OCI-LY3 (cell line): ENCODE measurements around the gene SLAMF7.
A peak's percentile ranks its signal among the peaks of the same experiment; 100 is the strongest.

ENCODE experiments used
- EZH2phosphoT487 ChIP-seq: fragments of 200-600 bp; shearing (Covaris generic); IDR thresholded peaks from 2 replicates; pipeline ENCODE4 v1.6.1; 2018; ENCODE audit warnings: antibody characterized with exemption, mixed run types, low read depth
- TF ChIP-seq, protein P1 (sequence below): fragments of 200-600, 300-600 bp; sonication (generic); IDR thresholded peaks from 2 replicates; pipeline ENCODE4 v1.5.1; 2014; ENCODE audit warnings: antibody characterized with exemption, low read length, low read depth

DNA sequence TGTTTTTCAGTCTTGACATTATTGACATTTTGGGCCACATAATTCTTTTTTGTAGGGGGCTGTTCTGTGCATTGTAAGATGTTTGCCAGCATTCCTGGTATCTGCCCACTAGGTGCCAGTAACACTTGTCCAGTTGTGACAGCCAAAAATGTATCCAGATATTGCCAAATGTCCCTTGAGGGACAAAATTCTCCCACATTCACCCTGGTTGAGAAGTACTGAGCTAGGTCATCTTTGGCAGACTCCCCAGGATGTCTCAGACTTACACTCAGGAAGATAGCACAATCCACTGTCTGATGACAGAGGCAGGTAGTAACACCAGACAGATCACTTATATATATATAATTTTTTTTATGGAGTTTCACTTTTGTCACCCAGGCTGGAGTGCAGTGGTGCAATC lies 33.3 kb upstream of the SLAMF7 start:
- TF ChIP-seq, protein P1, sequence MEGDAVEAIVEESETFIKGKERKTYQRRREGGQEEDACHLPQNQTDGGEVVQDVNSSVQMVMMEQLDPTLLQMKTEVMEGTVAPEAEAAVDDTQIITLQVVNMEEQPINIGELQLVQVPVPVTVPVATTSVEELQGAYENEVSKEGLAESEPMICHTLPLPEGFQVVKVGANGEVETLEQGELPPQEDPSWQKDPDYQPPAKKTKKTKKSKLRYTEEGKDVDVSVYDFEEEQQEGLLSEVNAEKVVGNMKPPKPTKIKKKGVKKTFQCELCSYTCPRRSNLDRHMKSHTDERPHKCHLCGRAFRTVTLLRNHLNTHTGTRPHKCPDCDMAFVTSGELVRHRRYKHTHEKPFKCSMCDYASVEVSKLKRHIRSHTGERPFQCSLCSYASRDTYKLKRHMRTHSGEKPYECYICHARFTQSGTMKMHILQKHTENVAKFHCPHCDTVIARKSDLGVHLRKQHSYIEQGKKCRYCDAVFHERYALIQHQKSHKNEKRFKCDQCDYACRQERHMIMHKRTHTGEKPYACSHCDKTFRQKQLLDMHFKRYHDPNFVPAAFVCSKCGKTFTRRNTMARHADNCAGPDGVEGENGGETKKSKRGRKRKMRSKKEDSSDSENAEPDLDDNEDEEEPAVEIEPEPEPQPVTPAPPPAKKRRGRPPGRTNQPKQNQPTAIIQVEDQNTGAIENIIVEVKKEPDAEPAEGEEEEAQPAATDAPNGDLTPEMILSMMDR = peak; percentile 33
- TF ChIP-seq EZH2phosphoT487 = no peak
